HG03139 (cell line): Measurements from ENCODE around the gene POLR3A.
"Not testable (repeated sequence)": the region's sequence is repeated elsewhere in the genome, so short reads cannot be mapped to it uniquely, and the experiment has no call there.

Experiments
- ATAC-seq: cut with Tn5 transposase; IDR thresholded peaks from one replicate; pipeline ENCODE4 v1.9.1; 2021; ENCODE audit not compliant: unreplicated experiment

POLR3A gene

GRCh38 chr10:78029269-78030226 lies at the start of gene POLR3A:
POLR3A (minus strand) TSS chr10:78029515; CDS start chr10:78029407, 108 bp downstream.
- peak; percentile 45 for ATAC-seq

- no peak for ATAC-seq
Observed at GRCh38 chr10:78078539-78079330, 49.4 kb upstream of the POLR3A start.

GRCh38 chr10:78075806-78076205 lies 46.5 kb upstream of the POLR3A start:
- not testable (repeated sequence) for ATAC-seq

- ATAC-seq, result no peak
Observed at GRCh38 chr10:78072504-78072903, 43.2 kb upstream of the POLR3A start.

- ATAC-seq, result no peak
Observed at GRCh38 chr10:78071857-78072179, 42.5 kb upstream of the POLR3A start.

GRCh38 chr10:78071140-78071856 lies 42.0 kb upstream of the POLR3A start:
- ATAC-seq, result no peak

- no peak for ATAC-seq
Observed at GRCh38 chr10:78070726-78071125, 41.4 kb upstream of the POLR3A start.

- ATAC-seq, result not testable (repeated sequence)
Observed at GRCh38 chr10:78070064-78070463, 40.7 kb upstream of the POLR3A start.

GRCh38 chr10:78069151-78069550 lies 39.8 kb upstream of the POLR3A start:
- no peak for ATAC-seq

GRCh38 chr10:78066728-78067430 lies 37.6 kb upstream of the POLR3A start:
- ATAC-seq, result no peak

- ATAC-seq, result no peak
Observed at GRCh38 chr10:78066012-78066411, 36.7 kb upstream of the POLR3A start.

- no peak for ATAC-seq
Observed at GRCh38 chr10:78065611-78066010, 36.3 kb upstream of the POLR3A start.

- not testable (repeated sequence) for ATAC-seq
Observed at GRCh38 chr10:78064919-78065318, 35.6 kb upstream of the POLR3A start.

GRCh38 chr10:78063236-78063635 lies 33.9 kb upstream of the POLR3A start:
- ATAC-seq, result no peak

GRCh38 chr10:78062296-78062695 lies 33.0 kb upstream of the POLR3A start:
- ATAC-seq, result no peak

- no peak for ATAC-seq
Observed at GRCh38 chr10:78059906-78060702, 30.8 kb upstream of the POLR3A start.

- ATAC-seq, result no peak
Observed at GRCh38 chr10:78058562-78058961, 29.2 kb upstream of the POLR3A start.

- ATAC-seq, result no peak
Observed at GRCh38 chr10:78053211-78053868, 24.0 kb upstream of the POLR3A start.

- no peak for ATAC-seq
Observed at GRCh38 chr10:78049851-78050250, 20.5 kb upstream of the POLR3A start.
